Measurements from ENCODE around the gene KCTD13. TPM values are rescaled to one million over a fixed set of nuclear protein-coding genes. Genes with fewer than 3 reads are reported as not detected.
"Not testable (repeated sequence)": the region's sequence is repeated elsewhere in the genome, so short reads cannot be mapped to it uniquely, and the experiment has no call there.

KCTD13 gene
- total RNA-seq, 1 donor from 2014 or later: 44.4 TPM

GRCh38 chr16:29910819-29911675 is 15.0 kb downstream of the KCTD13 start:
- H3K9me3 Mint-ChIP-seq: no peaks in the 10 kb centered on the region
- ATAC-seq (ENCODE audit: low read depth) (no peak), DNase-seq (no peak)
- intact Hi-C loops (cut with micrococcal nuclease): no loop called here
- ChIA-PET CTCF (no interaction called here), POLR2A (interaction anchor here (0.5 kb wide), 1 partner anchor 53 kb away, joined by 10 read pairs; no protein-coding TSS in a partner anchor)
- no peak for TF ChIP-seq CTCF (IDR thresholded peaks at IDR 0.05)
- no peaks in the 10 kb centered on the region for H3K4me1 Mint-ChIP-seq
- peaks cover 34% of the 10 kb centered on the region for H3K36me3 Mint-ChIP-seq (ENCODE audit: low read depth)
- no peak overlapping the region for H3K27ac Mint-ChIP-seq
- no peaks in the 10 kb centered on the region for H3K27me3 Mint-ChIP-seq
- H3K4me3 Mint-ChIP-seq: no peak overlapping the region

GRCh38 chr16:29909851-29910250 is 16.2 kb downstream of the KCTD13 start:
- H3K27ac Mint-ChIP-seq; DNase-seq; H3K4me3 Mint-ChIP-seq; H3K4me1 Mint-ChIP-seq; CTCF ChIA-PET; POLR2A ChIA-PET; H3K27me3 Mint-ChIP-seq; ATAC-seq (ENCODE audit: low read depth); intact Hi-C loops (cut with micrococcal nuclease); H3K9me3 Mint-ChIP-seq: not testable (repeated sequence)
- peaks cover 24% of the 10 kb centered on the region for H3K36me3 Mint-ChIP-seq (ENCODE audit: low read depth)

- H3K27ac Mint-ChIP-seq: no peak overlapping the region
- CTCF ChIA-PET: no interaction called here
- DNase-seq (no peak), ATAC-seq (ENCODE audit: low read depth) (no peak)
- H3K9me3 Mint-ChIP-seq: no peaks in the 10 kb centered on the region
- TF ChIP-seq CTCF (IDR thresholded peaks at IDR 0.05): no peak
- POLR2A ChIA-PET: no interaction called here
- peaks cover 19% of the 10 kb centered on the region for H3K36me3 Mint-ChIP-seq (ENCODE audit: low read depth)
- no peaks in the 10 kb centered on the region for H3K27me3 Mint-ChIP-seq
- H3K4me1 Mint-ChIP-seq: no peaks in the 10 kb centered on the region
- H3K4me3 Mint-ChIP-seq: no peak overlapping the region
- intact Hi-C loops (cut with micrococcal nuclease): no loop called here
Observed at GRCh38 chr16:29909391-29909790, 16.6 kb downstream of the KCTD13 start.

GRCh38 chr16:29908719-29909220 is 17.3 kb downstream of the KCTD13 start:
- intact Hi-C loops (cut with micrococcal nuclease): no loop called here
- ATAC-seq (ENCODE audit: low read depth) (no peak), DNase-seq (no peak)
- Mint-ChIP-seq H3K9me3 (no peaks in the 10 kb centered on the region), H3K27ac (no peak overlapping the region), H3K4me3 (no peak overlapping the region), H3K27me3 (no peaks in the 10 kb centered on the region), H3K36me3 (ENCODE audit: low read depth) (peaks cover 14% of the 10 kb centered on the region), H3K4me1 (no peaks in the 10 kb centered on the region)
- TF ChIP-seq CTCF (IDR thresholded peaks at IDR 0.05): no peak
- POLR2A ChIA-PET: no interaction called here
- CTCF ChIA-PET: no interaction called here

GRCh38 chr16:29907973-29908372 is 18.1 kb downstream of the KCTD13 start:
- Mint-ChIP-seq H3K9me3 (no peaks in the 10 kb centered on the region), H3K36me3 (ENCODE audit: low read depth) (peaks cover 9% of the 10 kb centered on the region), H3K4me1 (no peaks in the 10 kb centered on the region), H3K27ac (no peak overlapping the region), H3K4me3 (no peak overlapping the region), H3K27me3 (no peaks in the 10 kb centered on the region)
- POLR2A ChIA-PET: interaction anchor here (0.6 kb wide), 1 partner anchor 21 kb away, joined by 3 read pairs; no protein-coding TSS in a partner anchor
- ATAC-seq (ENCODE audit: low read depth) (no peak), DNase-seq (no peak)
- no peak for TF ChIP-seq CTCF (IDR thresholded peaks at IDR 0.05)
- CTCF ChIA-PET: no interaction called here
- intact Hi-C loops (cut with micrococcal nuclease): no loop called here
